ENCODE results near the gene PPP1R3A.

The PPP1R3A gene

DNA sequence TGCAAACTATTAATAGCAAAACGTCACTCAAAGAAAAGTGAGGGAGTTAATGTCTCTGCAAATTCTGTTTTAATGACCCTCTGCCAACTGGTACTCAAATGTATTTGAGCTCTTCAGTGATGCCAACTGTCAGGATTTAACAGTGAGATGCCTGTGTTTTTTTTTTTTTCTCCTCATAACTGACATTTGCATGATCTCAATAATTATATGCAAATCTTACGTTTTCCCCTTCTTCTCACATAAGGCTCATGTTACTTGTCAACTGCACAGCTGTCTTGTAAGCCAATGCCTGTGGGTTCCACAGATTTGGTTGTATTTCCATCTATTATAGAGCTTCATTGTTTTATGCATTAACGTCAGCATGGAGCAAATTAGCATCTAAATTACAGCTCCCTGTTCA, 38.2 kb downstream of the PPP1R3A start:
- no peak for DNase-seq

DNA sequence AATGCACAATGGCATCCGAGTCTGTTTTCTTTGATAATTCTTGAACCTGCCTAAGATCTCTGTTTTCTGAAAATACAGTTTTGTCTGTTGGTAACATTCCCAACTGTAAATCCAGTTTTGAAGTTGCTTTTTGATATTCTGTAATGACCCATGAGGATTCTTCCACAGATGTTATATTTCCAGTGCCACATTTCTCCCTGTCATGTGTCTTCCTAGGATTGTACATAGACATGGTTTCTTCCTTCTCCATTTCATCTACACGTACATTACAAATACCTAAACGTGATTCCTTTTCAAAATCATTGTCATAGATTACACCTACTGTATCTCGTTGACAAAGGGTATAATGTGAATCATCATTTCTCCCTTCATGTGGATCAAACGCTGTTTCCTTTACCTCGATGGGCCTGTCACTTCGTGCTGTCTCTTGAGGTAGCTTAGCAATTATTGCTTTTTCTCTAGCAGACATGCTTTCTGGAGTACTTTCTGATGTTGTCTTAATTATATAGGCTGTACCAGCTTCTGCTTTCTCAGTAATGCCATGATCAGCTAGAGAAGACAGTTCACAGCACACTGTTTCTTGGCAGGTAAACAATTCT, 40.3 kb downstream of the PPP1R3A start:
- no peak for DNase-seq

DNA sequence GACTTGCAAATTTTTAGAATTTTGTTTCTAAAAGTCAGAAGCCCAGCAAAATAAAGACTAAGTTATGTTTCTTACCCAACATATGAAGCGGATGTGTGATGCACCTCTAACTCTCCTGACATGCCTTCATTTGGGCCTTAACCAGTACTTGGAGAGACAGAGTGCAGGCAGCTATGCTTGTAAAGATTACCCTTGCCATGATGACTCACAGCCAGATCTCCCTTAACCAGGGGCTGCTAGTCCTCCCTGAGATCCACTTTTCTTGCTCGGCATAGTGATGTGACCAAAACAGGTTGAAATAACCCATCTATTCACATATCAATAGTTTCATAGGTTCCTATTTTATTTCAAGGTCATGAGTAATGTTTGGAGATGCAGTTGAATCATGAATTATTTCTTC, 43.6 kb downstream of the PPP1R3A start:
- no peak for DNase-seq

DNA sequence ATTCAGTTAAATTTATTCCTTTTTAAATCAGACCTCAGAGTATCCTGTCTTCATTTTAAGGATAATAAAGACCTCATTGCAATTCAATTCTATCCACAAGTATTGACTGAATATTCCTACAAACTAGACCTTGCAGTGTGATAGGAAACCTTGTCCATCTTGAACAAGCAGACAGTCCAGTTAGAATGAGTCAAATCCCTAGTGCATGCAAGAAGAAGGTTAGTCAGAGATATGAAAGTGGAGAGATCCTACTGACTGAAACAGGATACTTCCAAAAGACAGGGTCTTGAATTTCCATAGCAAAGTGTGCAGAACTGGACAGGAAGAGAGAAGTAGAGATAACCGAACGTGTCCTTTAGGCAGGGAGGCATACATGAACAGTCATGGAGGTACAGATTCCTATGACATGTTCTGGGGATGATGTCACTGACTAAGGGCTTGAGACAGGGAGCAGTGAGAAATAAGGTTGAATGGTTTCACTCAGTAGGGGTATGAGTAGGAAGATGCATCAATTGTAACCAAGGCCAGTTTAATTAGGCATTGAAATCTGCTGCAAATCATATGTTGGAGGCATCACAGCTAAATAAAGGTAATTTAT, 45.2 kb downstream of the PPP1R3A start:
- DNase-seq, result peak; percentile 28

DNA sequence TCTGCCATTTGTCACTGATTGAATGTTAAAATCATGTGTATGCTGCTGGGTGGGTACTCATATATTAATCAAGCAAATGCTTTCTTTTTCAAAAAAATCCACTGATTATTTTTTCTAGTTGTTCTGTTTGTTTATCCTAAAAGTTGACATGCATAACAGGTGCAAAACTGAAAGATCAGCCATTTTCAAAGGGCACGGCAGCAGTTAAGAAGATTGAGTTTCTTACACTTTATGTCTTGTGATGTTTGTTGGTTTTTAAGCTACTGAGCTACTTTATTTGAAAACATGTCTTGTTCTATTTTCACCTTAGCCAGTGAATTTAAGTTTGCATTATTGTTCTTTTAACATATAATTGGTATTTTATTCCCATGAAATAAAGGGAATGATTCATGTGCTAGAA, 45.8 kb downstream of the PPP1R3A start:
- no peak for DNase-seq

DNA sequence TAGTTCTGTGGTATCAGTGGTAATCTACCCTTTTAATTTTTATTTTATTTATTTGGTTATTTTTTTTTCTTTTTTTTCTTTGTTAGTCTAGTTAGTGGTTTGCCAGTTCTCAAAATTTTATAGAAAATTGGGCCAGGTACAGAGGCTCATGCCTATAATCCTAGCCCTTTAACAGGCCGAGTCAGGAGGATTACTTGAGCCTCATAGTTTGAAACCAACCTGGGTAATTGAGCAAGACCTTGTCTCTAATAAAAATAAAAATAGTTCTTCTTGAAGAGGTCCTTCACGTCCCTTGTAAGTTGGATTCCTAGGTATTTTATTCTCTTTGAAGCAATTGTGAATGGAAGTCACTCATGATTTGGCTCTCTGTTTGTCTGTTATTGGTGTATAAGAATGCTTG, 51.5 kb downstream of the PPP1R3A start:
- DNase-seq, result no peak

DNA sequence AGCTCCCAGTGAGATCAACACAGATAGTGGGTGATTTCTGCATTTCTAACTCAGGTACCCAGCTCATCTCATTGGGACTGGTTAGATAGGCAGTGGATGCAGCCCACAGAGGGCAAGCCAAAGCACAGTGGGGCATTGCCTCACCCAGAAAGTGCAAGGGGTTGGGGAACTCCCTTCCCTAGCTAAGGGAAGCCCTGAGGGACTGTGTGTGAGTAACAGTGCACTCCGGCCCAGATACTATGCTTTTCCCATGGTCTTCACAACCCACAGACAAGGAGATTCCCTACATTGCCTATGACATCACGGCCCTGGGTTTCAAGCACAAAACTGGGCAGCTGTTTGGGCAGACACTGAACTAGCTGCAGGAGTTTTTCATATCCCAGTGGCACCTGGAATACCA, 62.8 kb downstream of the PPP1R3A start:
- DNase-seq, result no peak

DNA sequence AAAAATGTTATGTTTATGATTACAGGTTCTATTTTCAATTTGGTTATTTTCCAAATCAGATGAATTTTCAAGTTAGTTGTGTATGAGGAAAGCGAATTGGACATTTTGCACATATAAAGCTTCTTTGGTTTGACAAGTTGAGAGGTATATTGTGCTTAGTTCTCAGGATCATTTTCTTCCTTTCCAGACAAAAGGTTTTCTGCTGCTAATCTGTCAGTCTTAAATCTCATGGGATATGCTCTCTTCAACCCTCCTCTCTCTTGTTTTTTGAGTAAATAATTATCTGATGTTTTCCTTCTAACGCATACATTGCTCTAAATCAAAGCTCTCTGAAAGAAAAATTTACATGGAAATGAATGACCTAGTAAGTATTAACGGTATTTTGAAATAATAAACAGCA, 77.9 kb downstream of the PPP1R3A start:
- no peak for DNase-seq

DNA sequence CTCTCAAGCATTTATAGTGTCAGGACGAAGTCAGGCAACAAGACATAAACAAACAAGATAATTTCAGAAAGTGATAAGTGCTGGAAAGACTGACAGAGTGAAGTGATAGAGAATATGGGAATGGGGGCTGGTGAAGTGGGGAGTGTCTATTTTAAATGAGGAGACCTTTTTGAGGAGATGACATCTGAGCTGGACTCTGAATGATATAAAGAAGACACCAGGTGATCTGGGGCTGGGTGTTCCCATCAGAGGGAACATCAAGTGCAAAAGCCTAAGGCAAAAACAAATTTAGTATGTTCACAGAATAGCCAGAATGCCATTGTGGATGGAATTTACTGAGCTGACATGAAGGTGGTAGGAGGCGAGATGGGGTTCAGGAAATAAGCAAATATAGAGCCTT, 83.4 kb downstream of the PPP1R3A start:
- no peak for DNase-seq

DNA sequence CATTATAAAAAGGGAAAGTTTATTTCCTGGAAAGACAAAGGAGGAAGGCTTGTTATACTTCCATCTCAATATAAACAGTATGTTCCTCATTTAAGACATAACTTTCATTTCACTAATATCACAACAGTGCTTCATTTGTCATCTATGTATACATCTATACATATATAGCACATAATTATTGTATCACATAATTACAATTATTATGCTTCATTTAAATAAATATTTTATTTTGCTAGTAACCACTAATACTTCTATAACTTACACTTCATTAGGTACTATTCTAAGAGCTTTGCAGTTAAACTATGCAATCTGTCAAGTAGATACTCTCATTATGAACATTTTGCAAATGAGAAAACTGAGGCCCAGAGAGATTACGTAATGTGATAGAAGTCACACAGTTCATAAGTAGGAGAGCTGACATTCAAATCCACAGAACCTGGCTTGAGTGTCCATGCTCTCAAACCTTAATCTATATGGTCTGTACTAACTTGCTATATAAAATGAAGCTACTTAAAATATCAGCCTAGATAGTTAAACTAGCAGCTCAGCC, 86.5 kb downstream of the PPP1R3A start:
- no peak for DNase-seq

DNA sequence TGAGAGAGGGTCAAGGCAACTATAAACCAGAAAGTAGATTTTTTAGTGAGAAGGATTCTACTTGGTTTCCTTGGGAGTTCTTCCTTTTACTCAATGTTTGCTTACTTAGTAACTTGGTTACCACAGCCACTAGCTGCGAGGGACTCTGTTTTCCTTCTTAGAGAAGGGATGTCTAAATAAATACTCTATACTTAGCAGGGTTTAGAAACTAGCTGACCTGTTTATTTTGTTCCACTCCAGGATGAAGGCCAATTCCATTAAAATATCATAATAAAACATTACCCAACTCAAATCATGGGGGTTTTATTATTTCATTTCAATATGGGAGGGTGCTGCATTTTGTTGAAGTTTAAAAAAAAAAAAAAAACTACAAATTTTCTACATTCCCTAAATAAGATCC, 87.3 kb downstream of the PPP1R3A start:
- DNase-seq, result peak; percentile 6

DNA sequence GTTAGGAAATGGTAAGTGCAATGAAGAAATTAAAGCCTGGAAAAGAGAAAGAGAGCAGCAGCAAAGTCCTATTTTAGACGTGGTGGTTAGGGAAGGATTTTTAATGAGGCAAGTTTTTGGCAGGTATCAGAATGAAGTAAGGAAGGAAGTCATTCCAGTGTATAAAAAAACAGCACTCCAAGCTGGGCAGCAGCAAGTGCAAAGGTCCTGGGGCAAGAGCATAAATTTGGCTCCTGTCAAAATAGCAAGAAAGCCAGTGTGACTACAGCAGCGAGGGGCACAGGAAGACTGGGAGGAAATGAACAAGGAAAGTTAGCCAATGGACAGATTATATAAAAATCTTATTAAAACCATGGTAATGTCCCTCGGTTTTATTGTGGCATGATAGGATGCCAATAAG, 90.2 kb downstream of the PPP1R3A start:
- DNase-seq, result no peak

Measured in NCI-H226 (cell line).